ENCODE measurements around the gene FOXP1.

The FOXP1 gene

GRCh38 chr3:71086777-71087142 is 496.8 kb downstream of the FOXP1 start:
- no peak for DNase-seq

GRCh38 chr3:71083726-71084131 is 499.8 kb downstream of the FOXP1 start:
- DNase-seq: no peak

- no peak for DNase-seq
Measured at GRCh38 chr3:71082833-71083232, 500.7 kb downstream of the FOXP1 start.

GRCh38 chr3:71080517-71081083 is 502.9 kb downstream of the FOXP1 start:
- DNase-seq: no peak

GRCh38 chr3:71078723-71079525 is 504.6 kb downstream of the FOXP1 start:
- DNase-seq: no peak

- no peak for DNase-seq
Measured at GRCh38 chr3:71078199-71078598, 505.3 kb downstream of the FOXP1 start.

- no peak for DNase-seq
Measured at GRCh38 chr3:71077070-71077469, 506.5 kb downstream of the FOXP1 start.

GRCh38 chr3:71076361-71077002 is 507.0 kb downstream of the FOXP1 start:
- no peak for DNase-seq

- DNase-seq: no peak
Measured at GRCh38 chr3:71075494-71075893, 508.0 kb downstream of the FOXP1 start.

- DNase-seq: no peak
Measured at GRCh38 chr3:71074423-71074822, 509.1 kb downstream of the FOXP1 start.

GRCh38 chr3:71072986-71073385 is 510.5 kb downstream of the FOXP1 start:
- DNase-seq: peak; percentile 27

- no peak for DNase-seq
Measured at GRCh38 chr3:71072287-71072686, 511.2 kb downstream of the FOXP1 start.

- DNase-seq: no peak
Measured at GRCh38 chr3:71070497-71071463, 512.7 kb downstream of the FOXP1 start.

GRCh38 chr3:71069797-71070196 is 513.7 kb downstream of the FOXP1 start:
- DNase-seq: peak; percentile 78

- peak; percentile 25 for DNase-seq
Measured at GRCh38 chr3:71067977-71068654, 515.4 kb downstream of the FOXP1 start.

- peak; percentile 77 for DNase-seq
Measured at GRCh38 chr3:71066849-71067261, 516.7 kb downstream of the FOXP1 start.

- peak; percentile 56 for DNase-seq
Measured at GRCh38 chr3:71066356-71066755, 517.2 kb downstream of the FOXP1 start.

GRCh38 chr3:71065764-71066013 is 517.8 kb downstream of the FOXP1 start:
- DNase-seq: no peak

- DNase-seq: peak; percentile 84
Measured at GRCh38 chr3:71064956-71065763, 518.4 kb downstream of the FOXP1 start.

GRCh38 chr3:71064291-71064955 is 519.1 kb downstream of the FOXP1 start:
- DNase-seq: peak; percentile 74

- DNase-seq: peak; percentile 63
Measured at GRCh38 chr3:71063773-71064290, 519.7 kb downstream of the FOXP1 start.

All from NCI-H69 (cell line).